HG02981 (cell line): ENCODE measurements around the gene PROZ.

ENCODE experiments used
- ATAC-seq: cut with Tn5 transposase; IDR thresholded peaks from one replicate; pipeline ENCODE4 v1.9.1; 2021; ENCODE audit warnings: mild to moderate bottlenecking, moderate library complexity; ENCODE audit not compliant: unreplicated experiment

PROZ gene

DNA sequence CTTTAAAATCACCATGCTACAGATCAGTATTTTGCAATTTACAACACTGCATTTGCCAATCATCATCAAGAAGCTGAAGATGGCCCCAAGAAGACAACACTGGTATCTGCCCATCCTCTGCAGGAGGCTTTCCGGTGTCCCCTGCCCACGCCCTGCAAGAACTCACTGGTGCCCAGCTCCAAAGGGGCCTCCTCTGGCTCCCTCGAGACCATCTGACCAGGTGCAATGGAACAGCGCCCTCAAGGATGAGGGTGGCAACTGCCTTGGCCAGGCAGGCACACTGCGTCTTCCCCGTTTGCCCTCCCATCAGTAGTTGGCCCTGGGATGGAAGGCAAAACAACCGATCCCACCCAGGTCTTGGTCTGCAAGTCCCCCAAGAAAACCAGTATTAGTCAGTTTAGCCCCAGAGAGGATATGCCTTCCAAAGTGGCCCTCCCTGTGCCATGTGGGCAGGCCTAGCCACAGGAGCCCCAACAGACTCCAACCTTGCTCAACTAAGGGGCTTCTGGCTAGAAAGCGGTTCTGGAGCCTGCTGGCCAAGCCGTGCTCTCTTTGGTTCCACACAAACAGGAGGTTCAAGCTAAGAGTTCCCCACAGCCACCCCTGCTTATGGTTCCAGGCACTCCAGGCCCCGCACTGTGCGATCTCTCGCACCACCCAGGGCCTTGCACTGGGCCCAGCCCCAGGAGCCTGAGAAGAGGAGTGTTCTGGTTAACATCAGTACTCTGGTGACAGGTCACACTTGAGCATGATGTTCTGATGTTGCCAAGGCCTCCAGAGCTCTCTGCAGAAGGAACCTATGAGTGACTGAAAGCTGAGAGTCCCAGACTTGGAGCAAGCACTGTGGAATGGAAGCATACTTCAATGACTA is 45.3 kb downstream of the PROZ start:
- ATAC-seq, result no peak

- ATAC-seq, result no peak
These were observed 45.9 kb downstream of the PROZ start for GRCh38 chr13:113204378-113204734.

DNA sequence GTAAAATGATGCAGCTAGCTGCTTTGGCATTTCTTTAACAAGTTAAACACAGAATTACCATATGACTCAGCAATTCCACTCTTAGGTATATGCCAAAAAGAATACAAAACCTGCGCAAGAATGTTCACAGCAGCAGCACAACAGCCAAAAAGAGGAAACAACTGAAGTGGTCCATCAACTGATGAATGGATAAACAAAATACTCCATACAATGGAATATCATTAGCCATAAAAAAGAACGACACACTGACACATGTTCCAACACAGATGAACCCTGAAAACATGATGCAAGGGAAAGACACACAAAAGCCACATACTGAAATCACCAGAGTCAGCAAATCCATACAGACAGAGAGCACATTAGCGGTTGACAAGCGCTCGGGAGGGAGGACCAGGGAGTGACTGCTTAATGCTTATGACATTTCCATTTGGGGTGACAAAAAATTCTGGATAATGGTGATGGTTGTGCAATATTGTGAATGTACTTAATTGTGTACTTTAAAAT is 47.0 kb downstream of the PROZ start:
- ATAC-seq, result no peak

GRCh38 chr13:113207460-113207859 is 49.0 kb downstream of the PROZ start:
- no peak for ATAC-seq

- ATAC-seq, result peak; percentile 1
These were observed 49.5 kb downstream of the PROZ start for GRCh38 chr13:113207890-113208420.

DNA sequence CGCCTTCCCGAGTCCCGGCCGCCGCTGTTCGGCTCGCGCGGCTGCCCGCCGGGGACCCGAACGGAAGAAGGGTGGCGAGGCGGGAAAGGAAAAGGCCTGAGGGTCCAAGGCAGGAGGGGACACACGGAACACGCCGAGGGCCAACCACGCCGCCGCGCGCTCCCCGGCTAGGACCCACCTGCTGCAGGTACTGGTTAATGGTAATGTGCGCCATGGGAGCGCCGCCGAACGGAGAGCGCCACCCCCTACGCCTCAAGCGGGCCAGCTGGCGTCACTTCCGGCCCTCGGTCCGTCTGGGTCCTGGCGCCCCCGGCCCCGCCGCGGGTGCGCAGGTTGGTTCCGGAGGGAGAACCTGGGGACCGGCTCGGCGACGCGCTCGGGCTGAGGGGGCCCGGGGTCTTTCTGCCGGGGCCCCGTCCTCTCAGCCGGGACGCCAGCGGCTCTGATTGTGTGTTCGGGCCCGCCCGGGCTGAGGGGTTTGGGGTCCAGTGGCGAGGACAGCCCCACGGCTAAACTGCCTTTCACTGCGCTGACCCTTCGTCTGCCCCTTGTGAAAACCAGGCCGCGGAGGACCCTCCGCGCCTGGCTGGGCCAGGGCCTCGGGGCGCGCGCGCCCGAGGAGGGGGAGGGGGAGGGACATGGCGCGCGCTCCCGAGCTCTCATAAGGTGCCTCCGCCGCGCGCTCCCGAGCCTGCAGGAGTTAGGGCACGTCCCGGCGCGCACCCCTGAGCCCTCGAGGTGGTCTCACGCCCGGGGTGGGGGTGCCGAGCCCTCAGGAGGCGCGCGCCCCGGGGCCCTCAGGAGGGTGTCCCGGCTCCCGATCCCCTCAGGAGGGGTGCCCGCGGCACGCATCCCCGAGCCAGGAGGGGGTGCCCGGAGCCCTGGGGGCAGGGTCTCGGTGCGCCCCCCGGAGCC is 50.2 kb downstream of the PROZ start, which contains the start of gene PCID2:
PCID2 (minus strand) TSS at position 249 of the 915 bp plus-strand sequence; CDS start at position 214, 35 bp downstream.
- ATAC-seq, result peak; percentile 72

GRCh38 chr13:113209336-113209758 is 50.9 kb downstream of the PROZ start, which contains the start of gene CUL4A:
CUL4A (plus strand) TSS chr13:113209613; CDS start chr13:113209628, 15 bp downstream.
- ATAC-seq, result peak; percentile 30

DNA sequence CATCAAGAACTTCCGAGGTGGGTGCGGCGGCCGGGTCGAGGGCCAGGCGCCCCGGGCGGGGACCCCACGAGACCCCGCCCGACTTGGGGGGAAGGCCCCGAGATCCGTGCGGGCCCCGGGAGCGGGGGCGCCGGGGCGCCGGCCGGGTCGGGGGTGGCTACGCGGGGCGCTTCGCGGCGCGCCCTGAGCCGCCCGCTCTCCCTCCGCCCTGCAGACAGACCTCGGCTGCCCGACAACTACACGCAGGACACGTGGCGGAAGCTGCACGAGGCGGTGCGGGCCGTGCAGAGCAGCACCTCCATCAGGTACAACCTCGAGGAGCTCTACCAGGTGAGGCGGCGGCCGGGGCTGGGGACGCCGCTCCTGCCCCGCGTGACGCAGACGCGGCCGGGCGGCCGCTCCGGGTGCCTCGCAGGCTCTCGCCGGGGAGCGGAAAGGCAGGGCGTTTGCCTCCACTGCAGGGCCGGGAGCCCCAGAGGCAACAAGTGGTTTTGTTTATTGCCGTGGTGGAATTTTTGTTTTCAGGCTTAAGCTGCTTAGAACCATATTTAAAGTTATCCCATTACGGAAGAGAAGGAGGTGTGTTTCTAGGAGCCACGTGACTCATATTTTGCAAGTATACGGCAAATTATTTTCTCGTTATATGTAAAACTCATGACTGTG is 51.4 kb downstream of the PROZ start:
- ATAC-seq, result peak; percentile 45

DNA sequence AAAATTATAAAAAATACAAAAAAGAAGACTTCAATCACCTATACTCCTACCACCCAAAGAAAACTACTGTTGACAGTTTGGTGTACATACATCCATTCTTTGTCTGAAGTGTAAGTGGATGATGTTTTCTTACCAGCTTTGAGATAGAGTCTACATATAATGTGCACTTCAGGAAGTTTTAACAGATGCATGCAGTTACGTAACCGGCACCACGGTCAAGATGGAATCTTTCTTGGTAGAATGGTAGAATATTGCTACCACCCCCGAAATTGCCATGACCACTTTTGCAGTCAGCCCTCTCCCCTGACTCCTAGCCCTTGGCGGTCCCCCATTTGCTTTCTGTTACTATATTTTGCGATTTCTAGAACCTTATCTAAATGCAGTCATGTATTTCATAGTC is 52.4 kb downstream of the PROZ start:
- ATAC-seq, result no peak

- no peak for ATAC-seq
These were observed 53.3 kb downstream of the PROZ start for GRCh38 chr13:113211774-113212173.

- ATAC-seq, result no peak
These were observed 58.0 kb downstream of the PROZ start for GRCh38 chr13:113216254-113217048.

GRCh38 chr13:113218586-113218985 is 60.1 kb downstream of the PROZ start:
- no peak for ATAC-seq

DNA sequence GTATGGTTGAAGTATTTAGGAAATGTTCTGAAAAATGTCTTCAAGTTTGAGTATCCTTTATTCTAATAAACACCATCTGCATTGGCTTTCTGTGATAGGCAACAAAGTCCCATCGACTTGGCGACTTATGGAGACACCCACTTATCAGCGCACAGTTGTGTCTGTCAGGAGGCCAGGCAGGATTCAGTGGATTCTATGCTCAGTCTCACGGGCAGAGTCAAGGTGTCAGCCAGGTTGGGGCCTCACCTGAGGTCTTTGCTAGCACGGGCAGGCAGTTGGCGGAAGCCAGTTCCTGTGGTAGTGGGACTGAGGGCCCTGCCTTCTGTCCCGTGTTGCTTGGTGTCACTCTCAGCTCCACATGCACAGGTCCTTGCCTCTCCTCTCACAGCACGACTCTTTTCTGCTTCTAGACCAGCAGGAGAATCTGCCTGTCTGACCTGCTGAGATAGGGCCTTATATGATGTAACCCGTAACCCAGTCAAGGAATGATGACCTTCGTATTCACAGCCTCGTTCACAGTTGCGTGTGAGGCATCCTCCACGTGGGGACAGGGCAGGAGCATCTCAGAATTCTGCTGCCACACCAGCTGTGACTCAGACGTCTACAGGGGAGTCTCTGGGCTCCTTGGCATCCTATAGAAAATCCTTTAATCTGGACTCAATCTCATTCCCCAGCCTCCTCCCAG is 61.0 kb downstream of the PROZ start:
- no peak for ATAC-seq

DNA sequence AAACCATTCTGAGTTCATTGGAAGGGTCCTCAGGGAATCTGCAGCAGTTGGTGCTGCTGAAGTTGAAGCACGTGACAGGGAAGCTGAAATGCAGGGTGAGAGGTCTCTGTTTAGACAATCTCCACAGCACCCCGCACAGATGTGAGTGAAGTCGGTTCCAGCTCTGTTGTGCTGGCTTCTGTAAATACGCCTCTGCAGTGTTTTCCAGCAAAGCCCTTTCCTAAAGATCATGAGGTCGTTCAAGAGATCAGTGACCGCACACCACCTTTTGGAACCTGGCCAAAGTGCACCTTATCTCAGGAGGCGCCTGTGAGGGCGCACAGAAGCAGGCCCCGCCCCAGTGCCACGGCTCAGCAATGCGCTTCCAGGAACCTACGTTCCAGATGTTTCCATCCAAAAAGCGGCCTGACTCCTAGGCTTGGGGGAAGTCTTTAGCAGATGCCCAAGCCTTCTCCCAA is 61.7 kb downstream of the PROZ start:
- no peak for ATAC-seq

DNA sequence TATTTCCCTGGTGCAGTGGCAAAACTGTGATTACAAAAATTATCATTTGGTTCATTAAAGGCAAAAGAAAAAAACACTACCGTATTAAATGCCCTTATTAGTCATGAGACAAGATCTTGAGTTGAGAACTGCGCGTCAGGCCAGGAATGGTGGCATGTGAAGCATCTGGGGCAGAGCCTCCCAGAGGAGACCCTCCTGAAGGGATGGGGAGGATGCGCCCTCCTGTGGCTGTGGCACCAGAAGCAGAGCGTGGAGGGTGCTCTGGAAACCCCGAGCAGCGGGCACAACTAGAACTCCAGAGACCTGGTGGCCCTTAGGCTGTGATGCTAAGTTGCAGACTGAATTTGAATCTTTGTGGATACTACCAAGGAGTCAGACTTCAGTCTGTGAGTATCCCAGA is 62.4 kb downstream of the PROZ start:
- no peak for ATAC-seq
